ENCODE data around the gene MAST3. TPM values are rescaled to one million over a fixed set of nuclear protein-coding genes. Genes with fewer than 3 reads are reported as not detected.

The MAST3 gene
- total RNA-seq, 2 experiments from 2014 or later, result 31.0 to 35.8 TPM

GRCh38 chr19:18173054-18173571 lies 75.5 kb downstream of the MAST3 start:
- Mint-ChIP-seq H3K4me3 (peak overlapping the region; percentile 88), H3K4me1 (peaks cover 31% of the 10 kb centered on the region), H3K27ac (peak overlapping the region; percentile 86), H3K27me3 (no peaks in the 10 kb centered on the region), H3K36me3 (ENCODE audit: low read depth) (peaks cover 22% of the 10 kb centered on the region), H3K9me3 (no peaks in the 10 kb centered on the region)
- CTCF ChIA-PET, result interaction anchor here (0.9 kb wide), 1 partner anchor 11 kb away, joined by 3 read pairs; no protein-coding TSS in a partner anchor
- POLR2A ChIA-PET, result no interaction called here
- no peak for DNase-seq

- peak; percentile 69 for DNase-seq
- Mint-ChIP-seq H3K27me3 (no peaks in the 10 kb centered on the region), H3K4me1 (peaks cover 28% of the 10 kb centered on the region), H3K36me3 (ENCODE audit: low read depth) (peaks cover 20% of the 10 kb centered on the region), H3K9me3 (no peaks in the 10 kb centered on the region), H3K4me3 (peak within 1 kb of the TSS; percentile 88), H3K27ac (peak within 1 kb of the TSS; percentile 86)
- ChIA-PET CTCF (interaction anchor here (0.6 to 2.1 kb wide), 7 partner anchors 13 to 167 kb away, joined by 3 to 5 read pairs (median 4); partner anchors contain the start of gene MPV17L2), POLR2A (no interaction called here)
These were observed 76.2 kb downstream of the MAST3 start, which contains the start of gene IFI30 for GRCh38 chr19:18173572-18174288. Gene IFI30, plus strand, starts transcription at chr19:18173813. Its CDS starts 29 bp downstream, at chr19:18173842.

- ChIA-PET CTCF (interaction anchor here (0.7 to 2.1 kb wide), 6 partner anchors 9 to 168 kb away, joined by 3 to 6 read pairs (median 4); partner anchors contain the start of gene MPV17L2), POLR2A (no interaction called here)
- no peak for DNase-seq
- Mint-ChIP-seq H3K27me3 (no peaks in the 10 kb centered on the region), H3K9me3 (no peaks in the 10 kb centered on the region), H3K36me3 (ENCODE audit: low read depth) (peaks cover 23% of the 10 kb centered on the region), H3K4me3 (peak overlapping the region; percentile 88), H3K27ac (peak overlapping the region; percentile 60), H3K4me1 (peaks cover 28% of the 10 kb centered on the region)
These were observed 77.4 kb downstream of the MAST3 start for GRCh38 chr19:18174983-18175382.

- H3K9me3 Mint-ChIP-seq, result no peaks in the 10 kb centered on the region
- no peaks in the 10 kb centered on the region for H3K27me3 Mint-ChIP-seq
- H3K36me3 Mint-ChIP-seq (ENCODE audit: low read depth), result peaks cover 23% of the 10 kb centered on the region
- peak overlapping the region; percentile 19 for H3K4me3 Mint-ChIP-seq
- peaks cover 31% of the 10 kb centered on the region for H3K4me1 Mint-ChIP-seq
- no peak overlapping the region for H3K27ac Mint-ChIP-seq
- ChIA-PET CTCF (interaction anchor here (0.8 to 2.1 kb wide), 6 partner anchors 7 to 153 kb away, joined by 3 to 8 read pairs (median 4); no protein-coding TSS in a partner anchor), POLR2A (no interaction called here)
- DNase-seq, result no peak
These were observed 79.1 kb downstream of the MAST3 start for GRCh38 chr19:18176367-18177310.

- no peak for DNase-seq
- CTCF ChIA-PET, result no interaction called here
- peaks cover 21% of the 10 kb centered on the region for H3K36me3 Mint-ChIP-seq (ENCODE audit: low read depth)
- H3K4me3 Mint-ChIP-seq, result no peak overlapping the region
- no peaks in the 10 kb centered on the region for H3K9me3 Mint-ChIP-seq
- H3K27ac Mint-ChIP-seq, result no peak overlapping the region
- peaks cover 9% of the 10 kb centered on the region for H3K4me1 Mint-ChIP-seq
- no peaks in the 10 kb centered on the region for H3K27me3 Mint-ChIP-seq
- POLR2A ChIA-PET, result no interaction called here
These were observed 82.4 kb downstream of the MAST3 start for GRCh38 chr19:18179957-18180356.

GRCh38 chr19:18183529-18183928 lies 86.0 kb downstream of the MAST3 start:
- Mint-ChIP-seq H3K9me3 (no peaks in the 10 kb centered on the region), H3K27me3 (peaks cover 4% of the 10 kb centered on the region), H3K36me3 (ENCODE audit: low read depth) (peaks cover 4% of the 10 kb centered on the region), H3K27ac (no peak overlapping the region), H3K4me1 (peaks cover 3% of the 10 kb centered on the region), H3K4me3 (no peak overlapping the region)
- POLR2A ChIA-PET, result no interaction called here
- DNase-seq, result no peak
- CTCF ChIA-PET, result interaction anchor here (0.7 to 1.9 kb wide), 5 partner anchors 8 to 72 kb away, joined by 3 to 6 read pairs (median 3); no protein-coding TSS in a partner anchor

- POLR2A ChIA-PET, result no interaction called here
- CTCF ChIA-PET, result interaction anchor here (0.6 to 1.9 kb wide), 3 partner anchors 20 to 235 kb away, joined by 3 to 6 read pairs (median 4); no protein-coding TSS in a partner anchor
- Mint-ChIP-seq H3K4me1 (peaks cover 3% of the 10 kb centered on the region), H3K27me3 (peaks cover 4% of the 10 kb centered on the region), H3K4me3 (no peak overlapping the region), H3K27ac (no peak overlapping the region), H3K36me3 (ENCODE audit: low read depth) (no peaks in the 10 kb centered on the region), H3K9me3 (no peaks in the 10 kb centered on the region)
- DNase-seq, result no peak
These were observed 88.0 kb downstream of the MAST3 start for GRCh38 chr19:18185538-18185937.

- no peaks in the 10 kb centered on the region for H3K9me3 Mint-ChIP-seq
- no peaks in the 10 kb centered on the region for H3K36me3 Mint-ChIP-seq (ENCODE audit: low read depth)
- DNase-seq, result no peak
- POLR2A ChIA-PET, result no interaction called here
- peaks cover 25% of the 10 kb centered on the region for H3K4me1 Mint-ChIP-seq
- CTCF ChIA-PET, result interaction anchor here (0.7 kb wide), 1 partner anchor 330 kb away, joined by 3 read pairs; no protein-coding TSS in a partner anchor
- peaks cover 4% of the 10 kb centered on the region for H3K27me3 Mint-ChIP-seq
- H3K27ac Mint-ChIP-seq, result no peak overlapping the region
- H3K4me3 Mint-ChIP-seq, result no peak overlapping the region
These were observed 92.7 kb downstream of the MAST3 start for GRCh38 chr19:18190278-18190677.

GRCh38 chr19:18191640-18192062 lies 94.1 kb downstream of the MAST3 start:
- peaks cover 25% of the 10 kb centered on the region for H3K4me1 Mint-ChIP-seq
- ChIA-PET CTCF (interaction anchor here (0.6 to 1.5 kb wide), 9 partner anchors 8 to 676 kb away, joined by 3 to 8 read pairs (median 3); partner anchors contain the start of gene SSBP4), POLR2A (interaction anchor here (0.6 kb wide), 1 partner anchor 48 kb away, joined by 3 read pairs; no protein-coding TSS in a partner anchor)
- H3K27ac Mint-ChIP-seq, result peak overlapping the region; percentile 93
- H3K36me3 Mint-ChIP-seq (ENCODE audit: low read depth), result no peaks in the 10 kb centered on the region
- no peaks in the 10 kb centered on the region for H3K9me3 Mint-ChIP-seq
- H3K4me3 Mint-ChIP-seq, result peak overlapping the region; percentile 79
- no peaks in the 10 kb centered on the region for H3K27me3 Mint-ChIP-seq
- no peak for DNase-seq

GRCh38 chr19:18192673-18193387 lies 95.3 kb downstream of the MAST3 start, which contains the start of gene MPV17L2:
Gene MPV17L2, plus strand, starts transcription at chr19:18193218. Its CDS starts 64 bp downstream, at chr19:18193282.
- Mint-ChIP-seq H3K4me1 (peaks cover 25% of the 10 kb centered on the region), H3K27ac (peak within 1 kb of the TSS; percentile 93), H3K27me3 (no peaks in the 10 kb centered on the region), H3K9me3 (no peaks in the 10 kb centered on the region), H3K36me3 (ENCODE audit: low read depth) (no peaks in the 10 kb centered on the region), H3K4me3 (peak within 1 kb of the TSS; percentile 79)
- POLR2A ChIA-PET, result interaction anchor here (0.5 to 1.0 kb wide), 4 partner anchors 26 to 239 kb away, joined by 3 to 4 read pairs (median 4); partner anchors contain the start of gene JUND
- DNase-seq, result peak; percentile 99
- CTCF ChIA-PET, result interaction anchor here (0.6 to 1.9 kb wide), 7 partner anchors 15 to 226 kb away, joined by 3 to 8 read pairs (median 3); partner anchors contain the start of gene SSBP4

- Mint-ChIP-seq H3K27me3 (no peaks in the 10 kb centered on the region), H3K4me3 (peak overlapping the region; percentile 79), H3K9me3 (no peaks in the 10 kb centered on the region), H3K27ac (peak overlapping the region; percentile 93), H3K36me3 (ENCODE audit: low read depth) (peaks cover 1% of the 10 kb centered on the region), H3K4me1 (peaks cover 25% of the 10 kb centered on the region)
- DNase-seq, result no peak
- ChIA-PET POLR2A (interaction anchor here (0.5 to 1.0 kb wide), 3 partner anchors 26 to 238 kb away, joined by 3 to 4 read pairs (median 3); partner anchors contain the start of gene JUND), CTCF (interaction anchor here (0.6 to 1.9 kb wide), 3 partner anchors 19 to 58 kb away, joined by 3 to 5 read pairs (median 4); no protein-coding TSS in a partner anchor)
These were observed 96.0 kb downstream of the MAST3 start for GRCh38 chr19:18193388-18194180.
